ENCODE measurements around the gene KIRREL3. TPM values are rescaled to one million over a fixed set of nuclear protein-coding genes. Genes with fewer than 3 reads are reported as not detected.

The KIRREL3 gene
- total and polyA plus RNA-seq, 2 donors (not counting 3 experiments of a cell fraction or from before 2014, with no cell fraction given), result not detected

- Histone ChIP-seq H3K4me3 (replicated peaks in 1 of 3; ENCODE audit: insufficient read depth in 1 of 3, low read depth in 1 of 3, low read length in 3 of 3) (no peak overlapping the region), H3K9me3 (replicated peaks; ENCODE audit: control insufficient read depth, insufficient read depth, low read length) (no peaks in the 10 kb centered on the region), H4K20me1 (replicated peaks; ENCODE audit: control insufficient read depth, extremely low read depth, insufficient read depth, low read length) (no peaks in the 10 kb centered on the region), H2AFZ (ENCODE audit: low read depth, low read length) (no peak overlapping the region), H3K4me1 (ENCODE audit: control insufficient read depth, extremely low read depth, insufficient read depth, low read length) (no peaks in the 10 kb centered on the region), H3K27me3 (ENCODE audit: control insufficient read depth in 2 of 2, insufficient read depth in 2 of 2, low read length in 2 of 2) (no peaks in the 10 kb centered on the region), H3K9me1 (replicated peaks; ENCODE audit: control insufficient read depth, extremely low read depth, insufficient read depth, low read length) (no peaks in the 10 kb centered on the region), H3K4me2 (ENCODE audit: insufficient read depth, low read length) (no peak overlapping the region), H3K36me3 (ENCODE audit: control insufficient read depth in 2 of 2, extremely low read depth in 1 of 2, insufficient read depth in 2 of 2, low read length in 2 of 2) (no peaks in the 10 kb centered on the region), H3K79me2 (ENCODE audit: control insufficient read depth, insufficient read depth, low read length) (no peaks in the 10 kb centered on the region), H3K9ac (replicated peaks; ENCODE audit: extremely low read depth, insufficient read depth, low read length) (no peak overlapping the region), H3K27ac (ENCODE audit: insufficient read depth, low read depth, low read length) (no peak overlapping the region)
- TF ChIP-seq POLR2A (IDR thresholded peaks at IDR 0.05; ENCODE audit: low read depth, low read length), result no peak
- no peak for TF ChIP-seq MYC (IDR thresholded peaks at IDR 0.05; ENCODE audit: low read depth, low read length)
- TF ChIP-seq FOS (IDR thresholded peaks at IDR 0.05; ENCODE audit: borderline replicate concordance, insufficient read depth, low read length), result no peak
- no peak for TF ChIP-seq EZH2 (IDR thresholded peaks at IDR 0.05; ENCODE audit: borderline replicate concordance, low read depth, low read length, severe bottlenecking)
- TF ChIP-seq JUN (IDR thresholded peaks at IDR 0.05; ENCODE audit: borderline replicate concordance, insufficient read depth, insufficient read length, low read depth), result no peak
- TF ChIP-seq CTCF (IDR thresholded peaks at IDR 0.05; ENCODE audit: extremely low read depth in 1 of 2, insufficient read depth in 1 of 2, low read depth in 1 of 2, low read length in 2 of 2), result no peak
- TF ChIP-seq POLR2AphosphoS5 (IDR thresholded peaks at IDR 0.05; ENCODE audit: insufficient read depth, low read depth, low read length), result no peak
- no peak for TF ChIP-seq GATA2 (IDR thresholded peaks at IDR 0.05; ENCODE audit: insufficient read depth, insufficient read length, low read depth, low read length)
- TF ChIP-seq MAX (IDR thresholded peaks at IDR 0.05; ENCODE audit: insufficient read depth, insufficient read length), result no peak
- dilution Hi-C loops (cut with MboI; ENCODE audit: extremely low pct_ligation_motif_present, low sequenced_read_pairs) (no loop called here), intact Hi-C loops (cut with micrococcal nuclease) (no loop called here)
- CTCF ChIA-PET, result interaction anchor here (1.2 kb wide), 1 partner anchor 39 kb away, joined by 3 read pairs; no protein-coding TSS in a partner anchor
- no peak for FAIRE-seq
- POLR2A ChIA-PET, result no interaction called here
- BruUV-seq (replicated peaks), result no TSS peak
- DNase-seq (ENCODE audit: low read depth, low spot score), result no peak
Measured at GRCh38 chr11:126518972-126519690, 481.4 kb downstream of the KIRREL3 start.

Measured in endothelial cell of umbilical vein (primary cell).